GM19372 (cell line): Measurements from ENCODE around the gene TRAF2.
A peak's percentile ranks its signal among the peaks of the same experiment; 100 is the strongest.
"Not testable (repeated sequence)": the region's sequence is repeated elsewhere in the genome, so short reads cannot be mapped to it uniquely, and the experiment has no call there.

Experiments
- ATAC-seq: cut with Tn5 transposase; IDR thresholded peaks from one replicate; pipeline ENCODE4 v1.9.1; 2021; ENCODE audit warnings: mild to moderate bottlenecking, low read depth, moderate library complexity; ENCODE audit not compliant: unreplicated experiment

TRAF2 gene

GRCh38 chr9:136876476-136876875 lies 9.8 kb upstream of the TRAF2 start:
- no peak for ATAC-seq

- ATAC-seq, result no peak
Measured at GRCh38 chr9:136880651-136881050, 5.7 kb upstream of the TRAF2 start.

- ATAC-seq, result no peak
Measured at GRCh38 chr9:136881691-136882108, 4.6 kb upstream of the TRAF2 start.

GRCh38 chr9:136882109-136882946 lies 4.0 kb upstream of the TRAF2 start:
- no peak for ATAC-seq

- ATAC-seq, result not testable (repeated sequence)
Measured at GRCh38 chr9:136882947-136883283, 3.4 kb upstream of the TRAF2 start.

GRCh38 chr9:136883670-136884069 lies 2.6 kb upstream of the TRAF2 start:
- not testable (repeated sequence) for ATAC-seq

- peak; percentile 25 for ATAC-seq
Measured at GRCh38 chr9:136886610-136887597, 588 bp downstream of the TRAF2 start.

GRCh38 chr9:136888454-136888853 lies 2.1 kb downstream of the TRAF2 start:
- no peak for ATAC-seq

GRCh38 chr9:136889858-136890257 lies 3.5 kb downstream of the TRAF2 start:
- ATAC-seq, result no peak

- no peak for ATAC-seq
Measured at GRCh38 chr9:136890661-136891060, 4.3 kb downstream of the TRAF2 start.

GRCh38 chr9:136896027-136896426 lies 9.7 kb downstream of the TRAF2 start:
- no peak for ATAC-seq

- ATAC-seq, result no peak
Measured at GRCh38 chr9:136898483-136899100, 12.3 kb downstream of the TRAF2 start.

- ATAC-seq, result no peak
Measured at GRCh38 chr9:136899196-136899595, 12.9 kb downstream of the TRAF2 start.

- ATAC-seq, result no peak
Measured at GRCh38 chr9:136900556-136900955, 14.2 kb downstream of the TRAF2 start.

GRCh38 chr9:136900988-136901515 lies 14.7 kb downstream of the TRAF2 start:
- no peak for ATAC-seq

- no peak for ATAC-seq
Measured at GRCh38 chr9:136901516-136902258, 15.4 kb downstream of the TRAF2 start.

GRCh38 chr9:136902259-136902821 lies 16.0 kb downstream of the TRAF2 start:
- ATAC-seq, result peak; percentile 58

- no peak for ATAC-seq
Measured at GRCh38 chr9:136903041-136903554, 16.8 kb downstream of the TRAF2 start.

GRCh38 chr9:136906266-136906665 lies 19.9 kb downstream of the TRAF2 start:
- ATAC-seq, result no peak
